ENCODE results near the gene FIGN.

DNA sequence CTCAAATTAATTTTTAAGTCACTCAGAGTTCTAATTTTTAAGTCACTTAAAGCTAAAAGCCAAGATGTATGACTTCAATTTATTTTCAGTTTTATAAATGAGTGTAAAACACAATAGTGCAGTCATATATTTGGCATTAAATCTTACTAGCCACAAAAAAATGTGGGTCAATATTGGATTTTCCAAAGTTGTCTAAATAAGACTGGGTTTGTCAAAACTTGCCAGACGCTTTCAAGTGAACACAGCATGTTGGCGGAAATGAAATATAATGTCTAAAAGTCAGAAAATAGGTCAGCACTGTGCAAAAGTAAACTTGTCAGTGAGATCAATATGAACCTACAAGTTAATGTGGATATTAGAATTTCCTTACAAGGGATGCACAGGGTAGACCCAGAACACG is 128.9 kb downstream of the FIGN start:
- no peak for TF ChIP-seq ATF2 (IDR thresholded peaks at IDR 0.05; ENCODE audit: low read length)
- TF ChIP-seq EZH2 (IDR thresholded peaks at IDR 0.05; ENCODE audit: low read depth, low read length, severe bottlenecking), result no peak
- TF ChIP-seq, protein P1, sequence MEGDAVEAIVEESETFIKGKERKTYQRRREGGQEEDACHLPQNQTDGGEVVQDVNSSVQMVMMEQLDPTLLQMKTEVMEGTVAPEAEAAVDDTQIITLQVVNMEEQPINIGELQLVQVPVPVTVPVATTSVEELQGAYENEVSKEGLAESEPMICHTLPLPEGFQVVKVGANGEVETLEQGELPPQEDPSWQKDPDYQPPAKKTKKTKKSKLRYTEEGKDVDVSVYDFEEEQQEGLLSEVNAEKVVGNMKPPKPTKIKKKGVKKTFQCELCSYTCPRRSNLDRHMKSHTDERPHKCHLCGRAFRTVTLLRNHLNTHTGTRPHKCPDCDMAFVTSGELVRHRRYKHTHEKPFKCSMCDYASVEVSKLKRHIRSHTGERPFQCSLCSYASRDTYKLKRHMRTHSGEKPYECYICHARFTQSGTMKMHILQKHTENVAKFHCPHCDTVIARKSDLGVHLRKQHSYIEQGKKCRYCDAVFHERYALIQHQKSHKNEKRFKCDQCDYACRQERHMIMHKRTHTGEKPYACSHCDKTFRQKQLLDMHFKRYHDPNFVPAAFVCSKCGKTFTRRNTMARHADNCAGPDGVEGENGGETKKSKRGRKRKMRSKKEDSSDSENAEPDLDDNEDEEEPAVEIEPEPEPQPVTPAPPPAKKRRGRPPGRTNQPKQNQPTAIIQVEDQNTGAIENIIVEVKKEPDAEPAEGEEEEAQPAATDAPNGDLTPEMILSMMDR (IDR thresholded peaks at IDR 0.05; ENCODE audit: control extremely low read depth in 1 of 3, insufficient read depth in 1 of 3, low read depth in 1 of 3, low read length in 3 of 3), result no peak
- TF ChIP-seq YY1 (IDR thresholded peaks at IDR 0.05; ENCODE audit: low read depth, low read length), result no peak
- TF ChIP-seq CHD1 (IDR thresholded peaks at IDR 0.05; ENCODE audit: low read depth, low read length), result no peak
- TF ChIP-seq, protein P2, sequence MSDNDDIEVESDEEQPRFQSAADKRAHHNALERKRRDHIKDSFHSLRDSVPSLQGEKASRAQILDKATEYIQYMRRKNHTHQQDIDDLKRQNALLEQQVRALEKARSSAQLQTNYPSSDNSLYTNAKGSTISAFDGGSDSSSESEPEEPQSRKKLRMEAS (IDR thresholded peaks at IDR 0.05), result no peak

All from H1 (cell line).